ENCODE results near the gene RTN3.
"Not testable (repeated sequence)": the region's sequence is repeated elsewhere in the genome, so short reads cannot be mapped to it uniquely, and the experiment has no call there.

Gene RTN3

GRCh38 chr11:63769714-63770455, 88.6 kb downstream of the RTN3 start:
- no peaks in the 10 kb centered on the region for H3K79me2 ChIP-seq (ENCODE audit: insufficient read depth, low read length)
- H3K27me3 ChIP-seq (ENCODE audit: insufficient read depth, low read length), result no peaks in the 10 kb centered on the region
- no peaks in the 10 kb centered on the region for H3K9me3 ChIP-seq (ENCODE audit: low read length)
- TF ChIP-seq CTCF (IDR thresholded peaks at IDR 0.05; ENCODE audit: low read length) (no peak), EZH2 (IDR thresholded peaks at IDR 0.05; ENCODE audit: borderline replicate concordance, low read length) (no peak)
- no peak overlapping the region for H3K27ac ChIP-seq (ENCODE audit: low read depth, low read length, poor library complexity, severe bottlenecking)
- H4K20me1 ChIP-seq (ENCODE audit: insufficient read depth, low read length), result no peaks in the 10 kb centered on the region
- no peak overlapping the region for H2AFZ ChIP-seq (ENCODE audit: low read length)
- H3K9me2 ChIP-seq (ENCODE audit: low read depth, low read length), result no peaks in the 10 kb centered on the region
- no peaks in the 10 kb centered on the region for H3K36me3 ChIP-seq (ENCODE audit: insufficient read depth, low read length)
- peak overlapping the region; percentile 69 for H3K4me3 ChIP-seq (ENCODE audit: low read depth, low read length, poor library complexity, severe bottlenecking)
- peaks cover 22% of the 10 kb centered on the region for H3K4me1 ChIP-seq (ENCODE audit: insufficient read depth, low read length, severe bottlenecking)
- H3K9ac ChIP-seq (ENCODE audit: low read length), result no peak overlapping the region; the same call in 1 of the 2 replicates
- peak overlapping the region; percentile 79 for H3K4me2 ChIP-seq (ENCODE audit: low read length)
- no peaks in the 10 kb centered on the region for H3F3A ChIP-seq (ENCODE audit: insufficient read depth, low read length)

GRCh38 chr11:63770763-63771162, 89.5 kb downstream of the RTN3 start:
- Histone ChIP-seq H4K20me1 (ENCODE audit: insufficient read depth, low read length) (no peaks in the 10 kb centered on the region), H3K79me2 (ENCODE audit: insufficient read depth, low read length) (no peaks in the 10 kb centered on the region), H3K9me3 (ENCODE audit: low read length) (no peaks in the 10 kb centered on the region), H3K9ac (ENCODE audit: low read length) (no peak overlapping the region), H3K4me2 (ENCODE audit: low read length) (no peak overlapping the region), H3K27ac (ENCODE audit: low read depth, low read length, poor library complexity, severe bottlenecking) (no peak overlapping the region), H3K4me3 (ENCODE audit: low read depth, low read length, poor library complexity, severe bottlenecking) (no peak overlapping the region), H3F3A (ENCODE audit: insufficient read depth, low read length) (no peaks in the 10 kb centered on the region), H3K4me1 (ENCODE audit: insufficient read depth, low read length, severe bottlenecking) (peaks cover 22% of the 10 kb centered on the region), H3K9me2 (ENCODE audit: low read depth, low read length) (no peaks in the 10 kb centered on the region), H3K27me3 (ENCODE audit: insufficient read depth, low read length) (no peaks in the 10 kb centered on the region), H2AFZ (ENCODE audit: low read length) (no peak overlapping the region), H3K36me3 (ENCODE audit: insufficient read depth, low read length) (no peaks in the 10 kb centered on the region)
- TF ChIP-seq EZH2 (IDR thresholded peaks at IDR 0.05; ENCODE audit: borderline replicate concordance, low read length), result no peak
- no peak for TF ChIP-seq CTCF (IDR thresholded peaks at IDR 0.05; ENCODE audit: low read length)

- not testable (repeated sequence) for H2AFZ ChIP-seq (ENCODE audit: low read length)
Measured at GRCh38 chr11:63771741-63772318, 90.5 kb downstream of the RTN3 start.

GRCh38 chr11:63775191-63775590, 93.9 kb downstream of the RTN3 start:
- Histone ChIP-seq H3K9ac (ENCODE audit: low read length) (no peak overlapping the region), H2AFZ (ENCODE audit: low read length) (no peak overlapping the region), H3K36me3 (ENCODE audit: insufficient read depth, low read length) (no peaks in the 10 kb centered on the region), H3K9me3 (ENCODE audit: low read length) (no peaks in the 10 kb centered on the region), H3K9me2 (ENCODE audit: low read depth, low read length) (no peaks in the 10 kb centered on the region), H3K4me2 (ENCODE audit: low read length) (no peak overlapping the region), H3K4me1 (ENCODE audit: insufficient read depth, low read length, severe bottlenecking) (no peaks in the 10 kb centered on the region), H4K20me1 (ENCODE audit: insufficient read depth, low read length) (no peaks in the 10 kb centered on the region), H3K79me2 (ENCODE audit: insufficient read depth, low read length) (no peaks in the 10 kb centered on the region), H3F3A (ENCODE audit: insufficient read depth, low read length) (no peaks in the 10 kb centered on the region), H3K4me3 (ENCODE audit: low read depth, low read length, poor library complexity, severe bottlenecking) (no peak overlapping the region), H3K27ac (ENCODE audit: low read depth, low read length, poor library complexity, severe bottlenecking) (no peak overlapping the region), H3K27me3 (ENCODE audit: insufficient read depth, low read length) (no peaks in the 10 kb centered on the region)
- TF ChIP-seq EZH2 (IDR thresholded peaks at IDR 0.05; ENCODE audit: borderline replicate concordance, low read length) (no peak), CTCF (IDR thresholded peaks at IDR 0.05; ENCODE audit: low read length) (no peak)

More at GRCh38 chr11:63771741-63772318, 90.5 kb downstream of the RTN3 start:
- H3K79me2 ChIP-seq (ENCODE audit: insufficient read depth, low read length); H3K27me3 ChIP-seq (ENCODE audit: insufficient read depth, low read length); H3K9ac ChIP-seq (ENCODE audit: low read length); H3K4me2 ChIP-seq (ENCODE audit: low read length); H4K20me1 ChIP-seq (ENCODE audit: insufficient read depth, low read length); H3K27ac ChIP-seq (ENCODE audit: low read depth, low read length, poor library complexity, severe bottlenecking); H3K4me3 ChIP-seq (ENCODE audit: low read depth, low read length, poor library complexity, severe bottlenecking); H3K36me3 ChIP-seq (ENCODE audit: insufficient read depth, low read length); H3K9me3 ChIP-seq (ENCODE audit: low read length); H3K9me2 ChIP-seq (ENCODE audit: low read depth, low read length); H3F3A ChIP-seq (ENCODE audit: insufficient read depth, low read length): not testable (repeated sequence)
- peaks cover 16% of the 10 kb centered on the region for H3K4me1 ChIP-seq (ENCODE audit: insufficient read depth, low read length, severe bottlenecking)
